Measurements from ENCODE around the gene PRKCA.
"Not testable (repeated sequence)": the region's sequence is repeated elsewhere in the genome, so short reads cannot be mapped to it uniquely, and the experiment has no call there.

The PRKCA gene

GRCh38 chr17:66331038-66331816, 28.8 kb downstream of the PRKCA start:
- no peak for DNase-seq

GRCh38 chr17:66335797-66336196, 33.4 kb downstream of the PRKCA start:
- DNase-seq: no peak

- DNase-seq: no peak
Observed at GRCh38 chr17:66337268-66337667, 34.9 kb downstream of the PRKCA start.

GRCh38 chr17:66337866-66338485, 35.6 kb downstream of the PRKCA start:
- no peak for DNase-seq

GRCh38 chr17:66338937-66339336, 36.5 kb downstream of the PRKCA start:
- DNase-seq: no peak

GRCh38 chr17:66339561-66339960, 37.1 kb downstream of the PRKCA start:
- DNase-seq: no peak

- no peak for DNase-seq
Observed at GRCh38 chr17:66340720-66341119, 38.3 kb downstream of the PRKCA start.

GRCh38 chr17:66341462-66341861, 39.0 kb downstream of the PRKCA start:
- DNase-seq: no peak

- not testable (repeated sequence) for DNase-seq
Observed at GRCh38 chr17:66342263-66342662, 39.9 kb downstream of the PRKCA start.

GRCh38 chr17:66343531-66344078, 41.2 kb downstream of the PRKCA start:
- peak; percentile 43 for DNase-seq

GRCh38 chr17:66344473-66344872, 42.1 kb downstream of the PRKCA start:
- no peak for DNase-seq

GRCh38 chr17:66345264-66345663, 42.9 kb downstream of the PRKCA start:
- no peak for DNase-seq

- DNase-seq: not testable (repeated sequence)
Observed at GRCh38 chr17:66345949-66346638, 43.7 kb downstream of the PRKCA start.

- no peak for DNase-seq
Observed at GRCh38 chr17:66347661-66348514, 45.5 kb downstream of the PRKCA start.

- DNase-seq: peak; percentile 37
Observed at GRCh38 chr17:66348584-66349165, 46.3 kb downstream of the PRKCA start.

GRCh38 chr17:66349521-66350254, 47.3 kb downstream of the PRKCA start:
- no peak for DNase-seq

- not testable (repeated sequence) for DNase-seq
Observed at GRCh38 chr17:66350576-66350975, 48.2 kb downstream of the PRKCA start.

- DNase-seq: peak; percentile 41
Observed at GRCh38 chr17:66351033-66351432, 48.6 kb downstream of the PRKCA start.

- no peak for DNase-seq
Observed at GRCh38 chr17:66351701-66352100, 49.3 kb downstream of the PRKCA start.

- no peak for DNase-seq
Observed at GRCh38 chr17:66353937-66354401, 51.6 kb downstream of the PRKCA start.

- DNase-seq: no peak
Observed at GRCh38 chr17:66354472-66354871, 52.1 kb downstream of the PRKCA start.
